GM12892 (cell line): ENCODE measurements around the gene SHISA5.

ENCODE experiments used
- POLR2A ChIP-seq: IDR thresholded peaks from 2 replicates; pipeline ENCODE4 v1.6.1; 2011; ENCODE audit warnings: low read depth, low read length, control low read depth
- POLR2AphosphoS5 ChIP-seq: IDR thresholded peaks from 2 replicates; pipeline ENCODE4 v1.6.1; 2011; ENCODE audit warnings: low read depth, low read length, control low read depth
- TAF1 ChIP-seq: IDR thresholded peaks from 2 replicates; pipeline ENCODE4 v1.6.1; 2011; ENCODE audit warnings: low read depth, mild to moderate bottlenecking, control low read depth, low read length, borderline replicate concordance

DNA sequence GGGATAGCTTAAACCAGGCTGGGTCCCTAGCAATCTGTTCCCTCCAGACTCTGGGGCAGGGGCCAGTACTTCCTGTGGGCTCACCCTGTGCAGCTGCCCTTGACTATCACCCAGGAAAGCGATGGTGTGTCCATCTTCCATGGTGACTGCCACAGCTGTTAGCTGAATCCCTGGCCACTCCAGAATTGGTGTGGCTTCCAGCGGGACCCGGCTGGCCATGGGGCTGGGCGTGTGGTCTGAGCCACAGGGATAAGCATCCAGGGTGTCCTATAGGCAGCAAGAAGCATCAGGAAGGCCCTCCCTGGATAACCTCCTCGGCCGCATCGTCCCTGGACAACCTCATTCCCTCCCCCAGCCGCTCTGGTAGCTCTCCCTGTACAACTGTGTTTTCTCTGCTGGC, 81.3 kb downstream of the SHISA5 start:
- TF ChIP-seq POLR2AphosphoS5 (no peak), POLR2A (no peak), TAF1 (no peak)
